ENCODE measurements around the gene MYO18B.

DNA sequence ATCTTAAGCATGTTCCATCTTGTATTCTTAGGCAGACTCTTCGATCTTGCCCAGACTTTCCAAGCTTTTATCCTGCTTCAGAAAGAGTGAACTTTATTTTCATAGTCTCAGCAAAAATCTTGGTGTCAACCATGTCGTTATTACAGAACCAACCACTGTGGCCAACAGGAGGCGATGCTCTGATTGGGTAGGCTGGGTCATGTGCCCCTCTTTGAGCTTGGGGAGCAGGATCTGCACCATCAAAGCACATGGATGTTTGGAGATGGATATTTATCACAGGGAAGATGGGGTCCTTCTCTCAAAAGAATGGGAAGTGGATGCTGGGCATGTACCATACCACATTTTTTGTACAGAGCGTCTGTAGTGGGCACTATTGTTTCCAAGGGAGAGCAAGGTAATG lies 197.4 kb downstream of the MYO18B start:
- TF ChIP-seq CTCF (conservative IDR thresholded peaks at IDR 0.05; ENCODE audit: low read depth, low read length) (no peak), EZH2 (IDR thresholded peaks at IDR 0.05; ENCODE audit: low read length, unreplicated experiment) (no peak), EZH2phosphoT487 (IDR thresholded peaks at IDR 0.05; ENCODE audit: borderline replicate concordance, low read length) (no peak)

Data from PC-3 (cell line).